Cerebellar cortex (tissue), 1 donor: ENCODE measurements around the gene DGCR2.
"Not testable (repeated sequence)": the region's sequence is repeated elsewhere in the genome, so short reads cannot be mapped to it uniquely, and the experiment has no call there.

Experiments used
- DNase-seq: peaks from one replicate; pipeline ENCODE4 v3.0.0-alpha.2; 2015; ENCODE audit warnings: low spot score

DGCR2 gene

GRCh38 chr22:19040888-19041703, 81.1 kb downstream of the DGCR2 start:
- no peak for DNase-seq

DNA sequence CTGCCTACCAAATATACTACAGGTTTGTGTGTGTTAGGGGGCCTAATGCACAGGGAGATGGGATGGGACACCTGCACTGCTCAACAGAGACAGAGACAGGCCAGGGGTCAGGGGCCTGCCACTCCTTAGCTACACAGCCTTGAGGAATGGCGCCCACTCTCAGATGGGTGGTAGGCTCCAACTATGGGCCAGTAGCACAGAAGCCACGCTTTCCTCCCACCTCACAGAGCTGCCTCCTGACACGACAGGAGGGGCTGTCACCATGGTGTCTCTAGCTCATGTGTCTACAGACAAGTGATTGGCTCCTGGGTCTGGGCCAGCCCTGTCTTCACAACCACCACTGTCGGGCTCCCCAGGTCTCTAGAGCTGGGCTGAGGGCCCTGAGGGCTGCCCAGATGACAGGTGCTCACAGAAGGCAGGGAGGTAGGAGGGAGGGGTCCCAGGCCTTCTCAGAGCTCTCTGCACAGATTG, 81.8 kb downstream of the DGCR2 start:
- no peak for DNase-seq

GRCh38 chr22:19039796-19040280, 82.4 kb downstream of the DGCR2 start:
- no peak for DNase-seq

DNA sequence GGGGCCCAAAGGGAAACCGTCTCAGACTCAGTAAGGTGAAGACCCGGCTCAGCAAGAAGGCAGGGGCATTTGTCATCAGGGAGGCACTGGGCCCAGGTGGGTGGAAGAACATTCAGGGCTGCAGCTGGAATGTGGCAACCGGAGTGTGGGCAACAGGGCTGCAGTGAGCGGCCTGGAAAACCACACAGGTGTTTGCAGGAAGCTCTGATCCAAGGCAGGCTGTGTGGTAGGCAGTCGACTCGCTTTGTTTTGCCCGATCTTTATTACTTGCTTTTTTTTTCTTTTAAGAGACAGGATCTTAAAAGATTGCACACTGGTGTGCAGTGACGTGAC, 82.8 kb downstream of the DGCR2 start:
- no peak for DNase-seq

GRCh38 chr22:19038728-19039447, 83.3 kb downstream of the DGCR2 start:
- DNase-seq = no peak

DNA sequence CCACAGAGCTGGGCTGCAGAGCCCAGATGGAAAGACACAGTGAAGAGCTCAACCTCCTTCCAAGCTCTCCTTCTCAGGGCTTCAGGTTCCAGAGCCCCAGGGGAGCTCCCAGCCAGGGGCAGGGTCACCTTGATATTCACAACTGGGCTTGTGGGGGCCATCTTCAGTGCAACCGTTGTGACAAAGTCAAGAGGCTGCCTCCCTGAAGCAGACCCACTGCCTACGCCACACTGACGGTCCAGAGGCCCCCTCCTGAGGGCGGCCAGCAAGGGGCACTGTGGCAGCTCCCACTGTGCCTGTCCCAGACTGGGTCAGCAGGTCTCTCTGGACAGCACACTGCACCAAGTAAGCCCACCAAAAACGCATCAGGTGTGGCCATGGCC, 84.1 kb downstream of the DGCR2 start:
- DNase-seq = no peak

GRCh38 chr22:19037282-19038163, 84.7 kb downstream of the DGCR2 start:
- DNase-seq = no peak

DNA sequence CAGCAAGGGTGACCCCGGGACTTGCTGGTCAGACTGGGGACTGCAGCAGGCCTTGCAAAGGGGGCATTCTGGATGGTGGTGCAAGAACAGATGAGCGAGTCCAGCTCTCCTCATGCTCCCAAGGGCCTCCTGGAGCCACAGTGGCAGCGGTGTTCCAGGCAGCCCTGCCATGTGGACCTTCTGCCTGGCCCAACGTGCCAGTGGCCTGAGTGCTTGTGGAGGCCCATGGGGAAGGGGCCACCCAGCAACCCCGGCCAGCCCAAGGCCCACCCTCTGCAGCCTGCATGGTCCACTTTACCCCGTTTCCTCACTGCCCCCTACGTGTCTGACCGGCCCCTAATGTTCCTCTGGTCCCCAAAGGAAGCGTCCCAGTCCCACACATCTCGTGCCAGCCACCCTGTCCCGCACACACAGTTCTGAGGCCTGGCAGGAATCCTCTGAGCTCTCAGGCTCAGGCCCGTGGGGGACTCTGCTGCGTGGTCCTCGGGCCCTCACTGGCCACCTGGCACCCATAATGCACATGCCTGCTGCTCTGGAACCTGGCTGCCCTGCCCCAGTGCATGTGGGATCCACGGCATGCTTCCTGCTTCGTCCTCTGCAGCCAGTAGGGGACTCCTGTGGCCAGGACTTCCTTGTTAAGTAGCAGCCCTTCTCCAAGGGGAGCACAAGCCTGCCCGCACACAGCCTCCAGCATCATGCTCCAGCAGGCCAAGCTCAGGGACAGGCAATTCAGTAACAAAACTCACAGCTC, 85.5 kb downstream of the DGCR2 start:
- peak; percentile 24 for DNase-seq

DNA sequence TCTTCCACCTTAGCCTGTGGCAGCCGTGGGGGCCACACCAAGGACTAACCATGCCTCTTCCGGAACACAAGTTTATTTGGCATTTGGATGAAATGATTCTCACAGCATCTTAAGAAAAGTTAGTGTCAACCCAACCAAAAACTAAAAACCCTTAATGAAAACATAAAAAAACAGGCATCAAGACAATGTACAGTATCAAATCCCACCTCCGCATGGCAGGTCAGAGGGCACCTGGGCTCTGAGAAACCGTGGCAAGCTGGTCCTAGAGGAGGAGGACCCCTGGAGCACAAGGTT, 86.0 kb downstream of the DGCR2 start:
- DNase-seq = no peak

DNA sequence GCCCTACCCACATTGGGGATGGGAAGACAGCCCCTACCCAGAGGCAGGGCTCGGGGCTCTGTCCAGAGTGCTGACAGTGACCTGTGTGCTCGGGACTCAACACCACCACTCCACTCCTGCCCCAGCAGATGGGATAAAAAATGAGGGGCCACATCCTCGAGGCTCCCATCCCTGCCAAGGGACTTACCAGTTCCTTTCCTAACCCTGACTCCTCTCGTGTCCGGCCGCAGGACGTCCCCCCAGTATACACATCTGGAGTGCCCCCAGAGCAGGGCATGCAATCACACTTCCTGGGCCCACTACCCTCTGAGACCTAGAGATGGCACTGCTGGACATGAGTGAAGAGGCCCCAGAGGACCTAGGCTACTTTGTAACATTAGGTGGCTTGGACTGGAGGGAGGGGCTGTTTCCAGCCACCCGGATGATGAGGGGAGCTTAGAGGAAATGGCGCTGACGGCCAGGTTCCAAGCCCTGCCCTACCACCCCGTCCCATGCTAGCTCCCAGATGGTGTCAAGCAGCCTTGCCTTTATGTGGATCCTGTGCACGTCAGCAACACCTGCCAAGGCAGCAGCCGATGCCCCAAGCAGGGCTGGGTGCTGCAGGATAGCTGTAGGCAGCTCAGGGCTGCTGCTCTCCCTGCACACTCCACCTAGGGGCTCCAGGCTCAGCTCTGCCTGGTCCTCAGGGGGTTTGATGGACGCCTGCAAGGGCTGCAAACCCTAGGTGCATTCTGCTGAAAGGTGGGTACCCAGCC, 86.6 kb downstream of the DGCR2 start:
- peak; percentile 29 for DNase-seq

DNA sequence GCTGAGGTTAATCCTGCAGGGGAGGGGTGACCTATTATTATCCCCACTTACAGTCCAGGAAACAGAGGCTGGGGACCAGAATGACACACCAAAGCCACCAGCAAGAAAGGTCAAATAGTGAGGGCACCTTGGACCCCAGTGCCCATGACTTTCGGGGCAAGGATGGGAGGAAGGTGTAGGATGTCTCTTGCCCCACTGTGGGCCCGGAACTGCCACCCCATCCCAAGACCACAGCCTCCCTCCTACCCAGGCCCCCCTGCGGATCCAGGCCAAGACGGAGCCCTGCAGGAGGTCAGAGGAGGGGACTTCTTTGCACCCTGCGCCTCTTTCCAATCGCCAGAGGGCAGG, 87.1 kb downstream of the DGCR2 start:
- DNase-seq = not testable (repeated sequence)

GRCh38 chr22:19034724-19035120, 87.5 kb downstream of the DGCR2 start:
- not testable (repeated sequence) for DNase-seq

GRCh38 chr22:19034031-19034723, 88.0 kb downstream of the DGCR2 start:
- DNase-seq = not testable (repeated sequence)

GRCh38 chr22:19033568-19033905, 88.7 kb downstream of the DGCR2 start:
- DNase-seq = not testable (repeated sequence)

GRCh38 chr22:19032898-19033567, 89.2 kb downstream of the DGCR2 start:
- not testable (repeated sequence) for DNase-seq

- DNase-seq = not testable (repeated sequence)
Observed at GRCh38 chr22:19032156-19032785, 89.9 kb downstream of the DGCR2 start.

DNA sequence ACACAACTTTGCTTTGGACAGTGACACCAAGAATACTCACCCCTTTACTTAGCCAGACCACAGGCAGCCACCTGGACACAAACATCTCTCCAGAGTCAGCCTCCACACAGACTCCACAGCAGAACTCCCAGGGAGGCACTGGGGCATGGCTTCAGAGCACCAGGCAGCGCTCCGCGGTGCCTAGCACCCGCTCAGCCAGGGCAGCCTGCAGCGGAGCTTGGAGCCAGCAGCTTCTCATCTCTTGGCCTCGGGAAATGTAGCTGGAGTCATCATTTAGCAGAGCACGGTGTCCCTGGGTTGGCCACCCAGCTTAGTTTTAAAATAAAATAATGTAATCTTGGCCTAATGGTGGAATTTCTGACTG, 91.3 kb downstream of the DGCR2 start:
- not testable (repeated sequence) for DNase-seq

DNA sequence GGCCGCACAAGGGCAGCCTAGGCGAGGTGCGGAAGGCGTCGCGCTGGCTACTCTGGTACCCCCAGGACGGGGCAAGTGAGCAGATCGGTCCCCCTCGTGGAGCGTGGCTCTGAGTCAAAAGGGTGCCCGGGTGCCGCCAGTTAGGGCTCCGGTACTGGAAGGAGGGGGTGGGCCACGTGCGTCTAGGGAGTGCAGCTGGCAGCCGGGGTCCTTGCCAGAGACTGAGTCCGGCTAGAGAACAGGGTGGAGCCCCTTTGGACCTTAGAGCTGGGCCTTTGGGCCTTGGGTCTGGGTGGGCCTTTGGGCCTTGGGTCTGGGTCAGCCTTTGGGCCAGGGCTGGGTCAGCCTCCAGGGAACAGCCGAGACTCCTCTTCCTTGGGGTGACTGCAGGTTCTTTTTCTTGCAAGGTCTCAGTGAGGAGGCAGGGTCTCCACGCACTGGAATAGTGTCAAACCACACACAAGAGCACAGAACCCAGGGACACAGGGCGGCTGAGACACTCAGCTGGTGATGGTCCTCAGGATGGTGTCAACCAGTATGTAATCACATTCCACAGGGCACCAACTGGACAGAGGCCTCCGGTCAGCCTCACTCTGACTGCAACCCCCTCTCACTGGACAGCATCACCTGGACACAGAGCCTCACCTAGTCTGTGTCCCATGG, 91.9 kb downstream of the DGCR2 start:
- DNase-seq = not testable (repeated sequence)
